ENCODE data around the gene CTBP2.

The CTBP2 gene

DNA sequence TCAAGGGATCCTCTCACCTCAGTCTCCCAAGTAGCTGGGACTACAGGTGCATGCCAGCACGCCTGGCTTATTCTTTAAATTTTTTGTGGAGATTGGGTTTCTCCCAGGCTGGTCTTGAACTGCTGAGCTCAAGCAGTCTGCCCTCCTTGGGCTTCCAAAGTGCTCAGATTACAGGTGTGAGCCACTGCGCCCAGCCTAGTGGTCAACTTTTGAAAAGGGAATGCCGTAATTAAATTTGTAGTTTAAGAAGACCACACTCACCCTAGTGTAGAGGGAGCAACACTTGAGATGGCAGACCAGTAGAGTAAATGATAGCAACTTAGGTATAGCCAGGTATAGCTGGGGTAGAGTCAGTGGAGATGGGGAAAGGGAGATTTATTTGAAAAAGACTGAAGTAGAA lies 200.8 kb downstream of the CTBP2 start:
- DNase-seq: no peak

DNA sequence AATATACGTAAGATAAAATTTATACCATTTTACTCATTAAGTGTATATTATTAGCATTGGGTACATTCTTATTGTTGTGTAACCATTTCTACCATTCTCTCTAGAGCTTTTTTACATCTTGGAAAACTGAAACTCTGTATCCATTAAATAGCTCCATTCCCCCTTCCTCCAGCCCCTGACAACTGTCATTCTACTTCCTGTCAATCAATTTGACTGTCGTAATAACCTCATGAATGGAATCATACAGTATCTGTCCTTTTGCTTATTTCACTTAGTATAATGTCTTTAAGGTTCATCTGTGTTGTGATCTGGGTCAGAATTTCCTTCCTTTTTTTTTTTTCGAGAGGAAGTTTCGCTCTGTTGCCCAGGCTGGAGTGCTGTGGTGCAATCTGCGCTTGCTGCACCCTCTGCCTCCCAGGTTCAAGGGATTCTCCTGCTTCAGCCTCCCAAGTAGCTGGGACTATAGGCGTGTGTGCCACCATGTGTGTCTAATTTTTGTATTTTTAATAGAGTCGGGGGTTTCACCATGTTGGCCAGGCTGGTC lies 202.9 kb downstream of the CTBP2 start:
- DNase-seq: no peak

DNA sequence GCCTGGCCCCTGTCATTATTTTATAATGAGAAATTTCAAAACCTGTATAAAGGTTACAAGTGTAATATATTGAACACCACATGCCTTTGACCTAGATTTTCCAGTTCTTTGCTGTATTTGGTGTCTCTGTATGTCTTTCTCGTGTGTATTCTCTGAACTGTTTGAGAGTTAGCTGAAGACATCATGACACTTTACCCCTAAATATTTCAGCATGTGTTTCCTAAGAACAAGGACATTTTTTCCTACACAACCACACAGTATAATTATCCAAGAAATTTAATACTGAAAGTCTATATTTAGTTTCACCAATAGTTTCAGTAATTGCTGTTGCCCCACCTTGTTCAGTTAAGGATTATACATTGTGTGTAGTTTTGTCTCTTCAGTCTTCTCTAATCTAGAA lies 203.6 kb downstream of the CTBP2 start:
- DNase-seq: no peak

DNA sequence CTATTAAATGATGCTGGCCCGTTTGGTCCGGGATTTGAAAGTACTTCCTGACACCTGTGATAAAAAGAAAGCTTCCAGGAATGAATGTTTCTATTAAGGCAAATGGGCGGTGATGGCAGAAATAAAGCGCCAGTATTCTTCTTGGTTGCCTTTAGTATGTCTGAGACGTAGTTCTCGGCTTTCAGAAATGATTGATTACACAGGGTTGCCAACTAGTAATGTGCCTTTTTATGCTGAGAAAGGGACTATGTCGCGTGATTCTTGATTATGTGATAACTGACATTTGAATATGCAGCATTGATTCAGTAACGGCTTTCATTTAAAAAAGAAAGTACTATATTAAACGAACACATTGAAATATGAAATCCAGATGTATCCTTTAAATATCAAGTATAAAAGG lies 204.5 kb downstream of the CTBP2 start:
- DNase-seq: no peak

DNA sequence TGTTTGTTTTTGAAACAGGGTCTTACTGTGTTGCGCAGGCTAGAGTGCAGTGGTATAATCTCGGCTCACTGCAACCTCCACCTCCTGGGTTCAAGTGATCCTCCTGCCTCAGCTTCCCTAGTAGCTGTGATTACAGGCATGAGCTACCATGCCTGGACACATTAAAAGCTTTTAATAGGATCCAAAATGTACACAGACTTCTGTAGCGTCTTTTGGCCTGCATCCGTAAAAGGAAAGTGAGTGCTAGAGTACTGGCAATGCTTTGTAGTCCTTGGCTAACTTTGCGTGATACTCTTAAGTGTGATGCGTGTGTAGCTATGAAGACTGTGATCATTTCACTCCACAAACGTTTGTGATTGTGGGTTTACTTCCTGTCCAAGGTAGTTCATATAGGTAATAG lies 205.1 kb downstream of the CTBP2 start:
- DNase-seq: no peak

DNA sequence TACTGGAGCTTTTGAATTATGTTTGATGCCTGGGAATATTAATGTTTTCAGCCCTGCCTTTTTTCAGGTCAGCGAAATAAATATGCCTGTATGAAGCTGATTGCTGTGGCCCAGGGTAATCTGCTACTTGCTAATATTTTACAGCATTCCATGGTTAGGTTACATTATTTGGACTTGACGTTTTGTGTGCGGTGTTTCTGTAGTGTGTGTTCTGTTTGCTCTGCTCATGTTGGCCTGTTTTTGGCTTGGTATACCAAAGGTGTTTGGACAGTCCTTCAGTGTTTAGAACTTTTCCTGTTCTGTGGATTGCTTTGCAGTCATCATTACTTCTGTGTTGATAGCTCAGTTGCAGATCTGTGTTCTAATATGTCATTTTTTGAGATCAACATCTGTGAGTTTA lies 206.9 kb downstream of the CTBP2 start:
- DNase-seq: no peak

DNA sequence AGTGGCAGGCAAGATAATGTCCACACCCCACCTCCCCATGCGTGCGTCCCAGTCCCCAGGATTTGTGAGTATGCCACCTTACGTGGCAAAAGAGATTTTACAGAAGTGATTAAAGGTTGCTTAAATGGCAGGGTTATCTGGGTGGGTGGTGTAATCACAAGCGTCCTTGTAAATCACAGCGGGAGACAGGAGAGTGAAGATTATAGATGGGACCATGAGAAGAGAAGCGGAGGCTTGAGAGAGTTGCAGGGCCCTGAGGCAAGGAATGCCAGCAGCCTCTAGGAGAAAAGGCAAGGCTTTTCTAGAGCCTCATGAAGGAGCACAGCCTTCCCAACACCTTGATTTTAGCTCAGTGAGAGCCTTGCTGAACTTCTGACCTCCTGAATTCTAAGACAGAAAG lies 208.2 kb downstream of the CTBP2 start:
- DNase-seq: no peak

DNA sequence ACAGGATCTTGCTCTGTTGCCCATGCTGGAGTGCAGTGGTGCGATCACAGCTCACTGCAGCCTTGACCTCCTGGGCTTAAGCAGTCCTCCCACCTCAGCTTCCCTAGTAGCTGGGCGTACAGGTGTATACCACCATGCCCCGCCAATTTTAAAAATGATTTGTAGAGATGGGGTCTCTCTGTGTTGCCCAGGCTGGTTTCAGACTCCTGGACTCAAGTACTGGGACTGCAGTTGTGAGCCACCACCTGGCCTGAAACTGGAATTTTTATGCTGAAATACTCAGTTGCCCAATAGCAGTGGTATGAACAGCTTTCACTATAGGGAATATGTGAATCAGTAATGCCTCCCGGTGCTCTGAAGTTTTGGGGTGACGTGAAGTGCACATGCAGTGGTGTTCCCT lies 210.8 kb downstream of the CTBP2 start:
- no peak for DNase-seq

DNA sequence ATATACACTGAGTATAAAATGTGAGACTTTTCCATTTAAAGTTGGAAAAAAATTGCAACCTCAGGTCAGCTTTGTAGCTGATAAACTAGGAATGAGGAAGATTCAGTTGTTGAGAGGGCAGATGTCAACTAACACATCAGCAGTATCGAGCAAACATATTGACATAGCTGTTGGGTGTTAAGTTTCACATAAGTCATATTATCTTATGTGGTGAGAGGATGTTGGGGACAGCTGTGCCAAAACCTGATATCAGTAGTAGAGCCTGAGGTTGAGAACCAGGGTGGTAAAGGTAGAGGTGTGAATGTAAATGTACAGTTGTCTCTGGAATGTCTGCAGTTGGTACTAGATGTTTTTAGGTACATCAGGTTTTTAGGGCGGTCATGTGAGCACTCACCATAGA lies 213.4 kb downstream of the CTBP2 start:
- DNase-seq: no peak

DNA sequence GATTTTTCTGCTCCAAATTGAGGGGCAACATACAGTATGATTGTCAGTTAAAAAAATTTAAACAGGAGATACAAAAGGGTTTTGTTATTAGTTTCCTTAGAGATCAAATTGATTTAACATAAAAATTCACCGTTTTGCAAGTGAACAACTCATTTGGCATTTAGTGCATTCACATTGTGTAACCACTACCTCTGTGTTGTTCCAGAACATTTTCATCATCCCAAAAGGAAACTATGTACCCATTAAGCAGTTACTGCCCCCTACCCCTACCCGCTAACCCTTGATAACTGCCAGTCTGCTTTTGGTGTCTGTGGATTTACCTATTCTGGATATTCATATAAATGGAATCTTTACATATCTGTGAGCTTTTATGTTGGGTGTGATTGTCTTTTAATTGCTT lies 215.4 kb downstream of the CTBP2 start:
- DNase-seq: no peak

DNA sequence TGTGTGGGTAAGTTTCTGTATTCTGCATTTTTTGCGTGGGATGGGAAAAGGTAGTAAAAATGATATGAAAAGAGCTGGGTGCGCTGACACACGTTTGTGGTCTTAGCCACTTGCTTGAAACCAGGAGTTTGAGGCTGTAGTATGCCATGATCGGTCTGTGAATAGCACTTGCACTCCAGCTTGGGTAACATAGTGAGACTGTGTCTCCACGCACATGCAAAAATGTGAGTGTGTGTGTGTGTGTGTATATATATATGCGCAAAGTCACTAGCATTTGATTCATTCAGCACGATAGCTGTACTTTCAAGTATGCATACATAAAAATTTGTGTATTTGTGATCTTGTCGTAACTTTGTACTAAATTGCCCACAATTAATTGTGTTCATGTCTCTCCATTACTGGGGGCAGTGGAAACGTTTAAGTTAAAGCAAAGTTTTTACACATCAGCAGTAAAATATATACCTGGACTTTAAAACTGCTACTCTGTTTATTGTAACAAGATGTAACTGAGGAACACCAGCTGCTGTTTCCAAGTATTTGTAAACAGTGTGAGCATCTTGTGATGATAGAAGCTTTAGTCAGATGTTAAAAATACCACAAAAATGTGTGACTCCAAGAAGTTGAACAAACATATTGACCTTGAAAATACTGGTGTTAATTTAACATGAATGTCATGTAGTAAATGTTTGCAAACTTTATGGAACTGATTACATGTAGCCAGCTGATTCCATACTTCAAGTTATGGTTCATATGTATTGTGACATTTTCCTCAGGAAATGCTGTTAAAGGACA lies 216.9 kb downstream of the CTBP2 start:
- DNase-seq: no peak

DNA sequence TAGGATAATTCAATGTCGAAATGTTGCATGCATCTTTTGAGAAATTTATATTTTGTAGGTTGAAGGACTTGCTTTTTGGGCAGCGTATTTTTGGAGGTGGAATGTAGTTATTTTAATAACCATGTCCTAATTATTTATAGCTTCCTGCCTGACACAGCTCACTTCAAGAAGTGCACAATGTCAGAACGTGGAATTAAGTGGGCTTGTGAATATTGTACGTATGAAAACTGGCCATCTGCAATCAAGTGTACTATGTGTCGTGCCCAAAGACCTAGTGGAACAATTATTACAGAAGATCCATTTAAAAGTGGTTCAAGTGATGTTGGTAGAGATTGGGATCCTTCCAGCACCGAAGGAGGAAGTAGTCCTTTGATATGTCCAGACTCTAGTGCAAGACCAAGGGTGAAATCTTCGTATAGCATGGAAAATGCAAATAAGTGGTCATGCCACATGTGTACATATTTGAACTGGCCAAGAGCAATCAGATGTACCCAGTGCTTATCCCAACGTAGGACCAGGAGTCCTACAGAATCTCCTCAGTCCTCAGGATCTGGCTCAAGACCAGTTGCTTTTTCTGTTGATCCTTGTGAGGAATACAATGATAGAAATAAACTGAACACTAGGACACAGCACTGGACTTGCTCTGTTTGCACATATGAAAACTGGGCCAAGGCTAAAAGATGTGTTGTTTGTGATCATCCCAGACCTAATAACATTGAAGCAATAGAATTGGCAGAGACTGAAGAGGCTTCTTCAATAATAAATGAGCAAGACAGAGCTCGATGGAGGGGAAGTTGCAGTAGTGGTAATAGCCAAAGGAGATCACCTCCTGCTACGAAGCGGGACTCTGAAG lies 217.8 kb downstream of the CTBP2 start:
- no peak for DNase-seq

DNA sequence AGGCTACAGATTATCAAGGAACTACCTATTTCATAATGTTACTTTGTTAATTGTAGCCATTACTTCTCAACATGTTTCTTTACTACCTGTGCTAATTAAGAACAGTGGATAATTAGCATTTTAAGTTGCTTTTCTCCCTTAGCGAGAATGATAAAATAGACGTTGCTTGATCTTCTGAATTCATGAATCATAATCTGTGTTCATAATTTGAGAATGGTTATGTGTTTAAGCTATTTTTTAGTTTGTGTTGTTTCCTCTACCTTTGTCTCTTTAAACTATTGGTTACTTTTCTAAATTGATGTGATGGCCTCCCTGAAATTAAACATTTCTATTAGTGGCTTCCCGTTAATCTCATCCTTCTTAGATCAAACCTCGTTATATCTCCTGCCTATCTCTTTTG lies 218.5 kb downstream of the CTBP2 start, which contains the start of gene ZRANB1:
ZRANB1 (plus strand) TSS at position 301 of the 400 bp plus-strand sequence. CDS start 371 bp downstream, outside the sequence.
- no peak for DNase-seq

DNA sequence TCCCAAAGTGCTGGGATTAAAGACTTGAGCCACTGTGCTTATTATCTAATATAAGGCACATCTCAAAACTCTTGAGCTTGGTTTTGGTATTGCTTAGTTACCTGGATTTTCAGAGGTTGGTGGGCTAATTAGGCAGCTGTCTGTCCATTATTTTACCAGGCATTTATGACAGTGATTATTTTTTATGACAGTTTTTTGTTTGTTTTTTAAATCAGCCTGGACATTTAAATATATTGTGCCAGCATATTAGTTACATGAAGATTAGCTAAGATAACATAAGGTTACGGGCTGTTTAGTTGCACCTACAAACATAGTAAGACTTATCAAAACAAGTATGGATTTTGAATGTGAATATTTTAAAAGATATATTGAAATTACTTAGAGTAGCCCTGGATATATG lies 221.1 kb downstream of the CTBP2 start:
- DNase-seq: no peak

DNA sequence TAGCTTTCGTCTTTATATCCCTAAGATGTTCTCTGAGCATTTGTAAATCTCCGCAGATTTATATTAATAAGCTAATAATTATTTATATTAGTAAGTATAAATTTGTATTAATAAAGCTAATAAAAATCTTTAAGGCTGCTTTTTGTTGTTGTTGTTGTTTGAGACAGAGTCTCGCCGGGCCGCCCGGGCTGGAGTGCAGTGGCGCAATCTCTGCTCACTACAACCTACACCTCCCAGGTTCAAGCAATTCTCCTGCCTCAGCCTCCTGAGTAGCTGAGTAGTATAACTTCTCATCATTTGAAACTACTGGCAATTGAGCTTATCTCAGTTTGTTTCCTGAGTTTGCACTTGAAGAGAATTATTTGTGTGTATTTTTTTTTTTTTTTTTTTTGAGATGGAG lies 223.6 kb downstream of the CTBP2 start:
- DNase-seq: no peak

DNA sequence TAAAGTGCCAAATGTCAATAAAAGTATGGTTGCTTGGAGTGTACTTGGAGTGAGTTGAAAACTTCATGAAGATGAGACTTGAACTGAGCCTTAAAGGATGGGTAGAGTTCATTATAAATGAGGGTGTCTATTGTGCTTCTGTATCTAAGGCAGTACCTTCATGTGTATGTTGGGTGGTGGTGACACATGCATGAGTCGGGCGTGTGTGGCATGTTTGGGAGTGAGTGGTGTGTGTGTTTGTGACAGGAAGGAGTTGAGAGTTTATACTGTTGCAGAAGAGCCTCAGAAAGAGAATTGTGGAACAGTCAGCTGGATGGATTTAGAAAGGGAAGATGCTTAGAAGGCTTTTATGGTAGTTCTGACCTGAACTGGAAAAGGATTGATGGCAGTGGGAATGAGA lies 224.4 kb downstream of the CTBP2 start:
- DNase-seq: peak; percentile 12
